ENCODE results near the gene EXOC6B. TPM values are rescaled to one million over a fixed set of nuclear protein-coding genes. Genes with fewer than 3 reads are reported as not detected.

EXOC6B gene
- total and polyA plus RNA-seq, 9 of the 15 experiments (the other 6 are each of a cell fraction or from before 2014, with no cell fraction given) = 0.28 to 4.2 (median 2.0) TPM

DNA sequence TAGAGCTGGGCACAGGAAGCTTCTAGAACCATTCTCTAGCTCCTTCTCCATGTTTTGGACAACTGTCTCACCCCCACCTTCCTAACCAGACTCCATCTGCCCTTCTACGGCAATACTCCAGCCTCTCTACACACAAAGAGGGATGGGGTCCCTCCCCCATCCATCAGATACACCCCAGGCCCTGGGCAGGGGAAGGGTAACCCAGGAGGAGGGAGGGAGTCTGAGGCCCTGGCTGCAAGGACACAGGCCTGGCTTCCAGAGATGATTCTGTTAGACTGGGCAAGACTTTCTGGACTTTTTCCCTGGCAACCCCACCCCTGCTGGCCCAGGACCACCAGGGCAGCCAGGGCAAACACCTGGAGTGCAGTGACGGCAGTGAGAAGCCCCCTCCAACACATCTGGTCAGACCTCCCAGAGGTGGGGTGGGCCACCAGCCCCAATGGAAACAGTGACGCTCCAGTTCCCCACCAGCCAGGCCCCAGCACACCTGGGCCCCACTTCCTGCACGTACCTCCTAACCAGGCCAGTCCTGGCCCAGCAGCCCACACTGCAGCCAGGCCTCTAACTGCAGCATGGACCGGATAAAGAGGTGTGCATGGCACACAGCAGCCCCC is 684.7 kb downstream of the EXOC6B start:
- H3K9me1 ChIP-seq (ENCODE audit: control insufficient read depth, insufficient read depth, low read length) = peaks cover 5% of the 10 kb centered on the region
- no peak overlapping the region for H3K27ac ChIP-seq (ENCODE audit: extremely low read depth, low read depth, low read length)
- no TSS peak for BruUV-seq (replicated peaks)
- ATAC-seq (no peak), FAIRE-seq (no peak), DNase-seq (ENCODE audit: extremely low read depth in 1 of 4, low spot score in 3 of 4) (no peak)
- H3K4me3 ChIP-seq = no peak overlapping the region
- no peaks in the 10 kb centered on the region for H3K79me2 ChIP-seq (ENCODE audit: control insufficient read depth, insufficient read depth, low read length)
- no peak overlapping the region for H2AFZ ChIP-seq (ENCODE audit: low read depth, low read length)
- ChIA-PET CTCF (ENCODE audit: low intra/inter-chr PET ratio) (no interaction called here), POLR2A (no interaction called here)
- H4K20me1 ChIP-seq (replicated peaks; ENCODE audit: control insufficient read depth, insufficient read depth, low read length) = no peaks in the 10 kb centered on the region
- H3K4me1 ChIP-seq (replicated peaks in 1 of 2; ENCODE audit: control insufficient read depth in 2 of 2, insufficient read depth in 2 of 2, low read length in 2 of 2) = peaks cover 0 to 26% of the 10 kb centered on the region in 2 experiments; a peak in 2 of 5 replicates
- no peaks in the 10 kb centered on the region for H3K9me3 ChIP-seq (replicated peaks; ENCODE audit: control insufficient read depth, insufficient read depth, low read depth, low read length)
- in situ Hi-C loops (cut with MboI) (no loop called here), intact Hi-C loops (cut with micrococcal nuclease) (no loop called here)
- peaks cover 0 to 26% of the 10 kb centered on the region in 2 experiments; a peak in 2 of 5 replicates for H3K27me3 ChIP-seq (ENCODE audit: control insufficient read depth in 2 of 2, insufficient read depth in 2 of 2, low read length in 2 of 2)
- H3K9ac ChIP-seq (ENCODE audit: insufficient read depth in 1 of 2, low read depth in 2 of 2, low read length in 2 of 2) = no peak overlapping the region
- no peak for TF ChIP-seq ATF7 (IDR thresholded peaks at IDR 0.05)
- no peak for TF ChIP-seq PURB (CRISPR knock-in tag; IDR thresholded peaks at IDR 0.05; ENCODE audit: low read depth)
- TF ChIP-seq MTA3 (IDR thresholded peaks at IDR 0.05; ENCODE audit: borderline replicate concordance) = no peak
- no peak for TF ChIP-seq UBTF (IDR thresholded peaks at IDR 0.05; ENCODE audit: borderline replicate concordance in 1 of 2, low read depth in 2 of 2, low read length in 2 of 2)
- TF ChIP-seq MCM3 (IDR thresholded peaks at IDR 0.05) = no peak
- TF ChIP-seq, protein P1, sequence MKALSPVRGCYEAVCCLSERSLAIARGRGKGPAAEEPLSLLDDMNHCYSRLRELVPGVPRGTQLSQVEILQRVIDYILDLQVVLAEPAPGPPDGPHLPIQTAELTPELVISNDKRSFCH (CRISPR knock-in tag; IDR thresholded peaks at IDR 0.05) = no peak
- TF ChIP-seq, protein P1 (tag; IDR thresholded peaks at IDR 0.05) = no peak
- no peak for TF ChIP-seq RUNX1 (IDR thresholded peaks at IDR 0.05; ENCODE audit: low read depth)
- TF ChIP-seq TEAD2 (tag; IDR thresholded peaks at IDR 0.05) = no peak
- TF ChIP-seq ZNF707 (CRISPR knock-in tag; conservative IDR thresholded peaks at IDR 0.05) = no peak
- TF ChIP-seq HDGF (IDR thresholded peaks at IDR 0.05) = no peak
- TF ChIP-seq, protein P2, sequence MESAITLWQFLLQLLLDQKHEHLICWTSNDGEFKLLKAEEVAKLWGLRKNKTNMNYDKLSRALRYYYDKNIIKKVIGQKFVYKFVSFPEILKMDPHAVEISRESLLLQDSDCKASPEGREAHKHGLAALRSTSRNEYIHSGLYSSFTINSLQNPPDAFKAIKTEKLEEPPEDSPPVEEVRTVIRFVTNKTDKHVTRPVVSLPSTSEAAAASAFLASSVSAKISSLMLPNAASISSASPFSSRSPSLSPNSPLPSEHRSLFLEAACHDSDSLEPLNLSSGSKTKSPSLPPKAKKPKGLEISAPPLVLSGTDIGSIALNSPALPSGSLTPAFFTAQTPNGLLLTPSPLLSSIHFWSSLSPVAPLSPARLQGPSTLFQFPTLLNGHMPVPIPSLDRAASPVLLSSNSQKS (CRISPR knock-in tag; IDR thresholded peaks at IDR 0.05) = no peak
- no peak for TF ChIP-seq NFE2L1 (tag; IDR thresholded peaks at IDR 0.05; ENCODE audit: borderline replicate concordance, low read depth)
- TF ChIP-seq SP1 (CRISPR knock-in tag; IDR thresholded peaks at IDR 0.05) = no peak
- TF ChIP-seq CTCFL (IDR thresholded peaks at IDR 0.05; ENCODE audit: borderline replicate concordance, insufficient read depth, low read depth, low read length, poor library complexity, severe bottlenecking) = no peak
- no peak for TF ChIP-seq ZNF134 (CRISPR knock-in tag; conservative IDR thresholded peaks at IDR 0.05)
- TF ChIP-seq CBX8 (IDR thresholded peaks at IDR 0.05; ENCODE audit: borderline replicate concordance, extremely low read depth, low read depth, low read length, poor library complexity, severe bottlenecking) = no peak
- H3K36me3 ChIP-seq (ENCODE audit: control insufficient read depth, insufficient read depth, low read length) = no peaks in the 10 kb centered on the region
- H3K4me2 ChIP-seq (ENCODE audit: insufficient read depth, low read length) = no peak overlapping the region
- 2% methylated on average over 5 of the region's 5 CpGs for WGBS (ENCODE audit: insufficient coverage, low coverage, missing lambda C conversion rate)

Data from K562 (cell line).